ENCODE results near the gene BAZ1B.

DNA sequence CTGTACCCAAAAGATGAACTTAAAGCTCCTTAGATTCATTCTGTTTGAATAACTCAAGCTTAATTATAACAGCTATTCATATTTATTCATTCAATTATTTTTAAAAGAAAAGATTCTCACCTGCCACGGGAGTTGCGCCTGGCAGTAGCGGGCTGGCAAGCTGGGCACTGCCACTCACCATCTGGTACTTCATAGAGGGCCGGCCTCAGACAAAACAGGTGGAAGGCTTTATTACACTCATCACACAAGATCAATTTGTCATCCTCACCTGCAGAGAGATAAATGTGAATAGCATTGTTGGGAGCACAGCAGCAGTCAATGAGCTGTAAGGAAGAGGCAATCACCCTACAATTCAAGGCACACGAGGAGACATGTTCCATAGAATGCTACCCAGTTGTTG, 72.7 kb downstream of the BAZ1B start:
- TF ChIP-seq, protein P1, sequence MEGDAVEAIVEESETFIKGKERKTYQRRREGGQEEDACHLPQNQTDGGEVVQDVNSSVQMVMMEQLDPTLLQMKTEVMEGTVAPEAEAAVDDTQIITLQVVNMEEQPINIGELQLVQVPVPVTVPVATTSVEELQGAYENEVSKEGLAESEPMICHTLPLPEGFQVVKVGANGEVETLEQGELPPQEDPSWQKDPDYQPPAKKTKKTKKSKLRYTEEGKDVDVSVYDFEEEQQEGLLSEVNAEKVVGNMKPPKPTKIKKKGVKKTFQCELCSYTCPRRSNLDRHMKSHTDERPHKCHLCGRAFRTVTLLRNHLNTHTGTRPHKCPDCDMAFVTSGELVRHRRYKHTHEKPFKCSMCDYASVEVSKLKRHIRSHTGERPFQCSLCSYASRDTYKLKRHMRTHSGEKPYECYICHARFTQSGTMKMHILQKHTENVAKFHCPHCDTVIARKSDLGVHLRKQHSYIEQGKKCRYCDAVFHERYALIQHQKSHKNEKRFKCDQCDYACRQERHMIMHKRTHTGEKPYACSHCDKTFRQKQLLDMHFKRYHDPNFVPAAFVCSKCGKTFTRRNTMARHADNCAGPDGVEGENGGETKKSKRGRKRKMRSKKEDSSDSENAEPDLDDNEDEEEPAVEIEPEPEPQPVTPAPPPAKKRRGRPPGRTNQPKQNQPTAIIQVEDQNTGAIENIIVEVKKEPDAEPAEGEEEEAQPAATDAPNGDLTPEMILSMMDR (IDR thresholded peaks at IDR 0.05) = no peak
- TF ChIP-seq CBFB (CRISPR knock-in tag; IDR thresholded peaks at IDR 0.05; ENCODE audit: low read depth) = no peak
- TF ChIP-seq ZNF232 (CRISPR knock-in tag; IDR thresholded peaks at IDR 0.05) = no peak
- no peak for TF ChIP-seq ZNF317 (CRISPR knock-in tag; IDR thresholded peaks at IDR 0.05; ENCODE audit: borderline replicate concordance, low read depth)
- no peak for TF ChIP-seq CREM (CRISPR knock-in tag; IDR thresholded peaks at IDR 0.05)
- TF ChIP-seq RELA (CRISPR knock-in tag; IDR thresholded peaks at IDR 0.05; ENCODE audit: borderline replicate concordance) = no peak
- no peak for TF ChIP-seq ATF1 (CRISPR knock-in tag; IDR thresholded peaks at IDR 0.05)
- TF ChIP-seq, protein P2, sequence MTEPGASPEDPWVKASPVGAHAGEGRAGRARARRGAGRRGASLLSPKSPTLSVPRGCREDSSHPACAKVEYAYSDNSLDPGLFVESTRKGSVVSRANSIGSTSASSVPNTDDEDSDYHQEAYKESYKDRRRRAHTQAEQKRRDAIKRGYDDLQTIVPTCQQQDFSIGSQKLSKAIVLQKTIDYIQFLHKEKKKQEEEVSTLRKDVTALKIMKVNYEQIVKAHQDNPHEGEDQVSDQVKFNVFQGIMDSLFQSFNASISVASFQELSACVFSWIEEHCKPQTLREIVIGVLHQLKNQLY (CRISPR knock-in tag; IDR thresholded peaks at IDR 0.05) = no peak
- TF ChIP-seq, protein P3, sequence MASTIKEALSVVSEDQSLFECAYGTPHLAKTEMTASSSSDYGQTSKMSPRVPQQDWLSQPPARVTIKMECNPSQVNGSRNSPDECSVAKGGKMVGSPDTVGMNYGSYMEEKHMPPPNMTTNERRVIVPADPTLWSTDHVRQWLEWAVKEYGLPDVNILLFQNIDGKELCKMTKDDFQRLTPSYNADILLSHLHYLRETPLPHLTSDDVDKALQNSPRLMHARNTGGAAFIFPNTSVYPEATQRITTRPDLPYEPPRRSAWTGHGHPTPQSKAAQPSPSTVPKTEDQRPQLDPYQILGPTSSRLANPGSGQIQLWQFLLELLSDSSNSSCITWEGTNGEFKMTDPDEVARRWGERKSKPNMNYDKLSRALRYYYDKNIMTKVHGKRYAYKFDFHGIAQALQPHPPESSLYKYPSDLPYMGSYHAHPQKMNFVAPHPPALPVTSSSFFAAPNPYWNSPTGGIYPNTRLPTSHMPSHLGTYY (CRISPR knock-in tag; IDR thresholded peaks at IDR 0.05) = no peak
- TF ChIP-seq NR1H2 (CRISPR knock-in tag; IDR thresholded peaks at IDR 0.05) = no peak
- TF ChIP-seq, protein P4, sequence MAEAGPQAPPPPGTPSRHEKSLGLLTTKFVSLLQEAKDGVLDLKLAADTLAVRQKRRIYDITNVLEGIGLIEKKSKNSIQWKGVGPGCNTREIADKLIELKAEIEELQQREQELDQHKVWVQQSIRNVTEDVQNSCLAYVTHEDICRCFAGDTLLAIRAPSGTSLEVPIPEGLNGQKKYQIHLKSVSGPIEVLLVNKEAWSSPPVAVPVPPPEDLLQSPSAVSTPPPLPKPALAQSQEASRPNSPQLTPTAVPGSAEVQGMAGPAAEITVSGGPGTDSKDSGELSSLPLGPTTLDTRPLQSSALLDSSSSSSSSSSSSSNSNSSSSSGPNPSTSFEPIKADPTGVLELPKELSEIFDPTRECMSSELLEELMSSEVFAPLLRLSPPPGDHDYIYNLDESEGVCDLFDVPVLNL (CRISPR knock-in tag; IDR thresholded peaks at IDR 0.05; ENCODE audit: borderline replicate concordance, low read depth) = no peak

Data from WTC11 (cell line).